ENCODE results near the gene FLYWCH2. TPM values are rescaled to one million over a fixed set of nuclear protein-coding genes. Genes with fewer than 3 reads are reported as not detected.
A peak's percentile ranks its signal among the peaks of the same experiment; 100 is the strongest.

FLYWCH2 gene
- total and polyA plus RNA-seq, 3 experiments from 2014 or later: 24.0 to 27.2 (median 24.7) TPM

GRCh38 chr16:2913603-2914002, 30.6 kb downstream of the FLYWCH2 start:
- H3K4me1 ChIP-seq (ENCODE audit: insufficient read depth, low read length): peaks cover 16% of the 10 kb centered on the region
- H3K4me3 ChIP-seq (ENCODE audit: low read length): no peak overlapping the region
- Mint-ChIP-seq H3K4me1 (peaks cover 19 to 30% (median 21%) of the 10 kb centered on the region in 3 donors), H3K4me3 (peak overlapping the region; percentile 87 to 96 (median 90)), H3K9me3 (no peaks in the 10 kb centered on the region), H3K27ac (peak overlapping the region in 6 of 8 donors; percentile 33 to 94 (median 86)), H3K36me3 (peaks cover 0 to 39% (median 2%) of the 10 kb centered on the region in 3 donors), H3K27me3 (no peaks in the 10 kb centered on the region)
- no peaks in the 10 kb centered on the region for H3K27me3 ChIP-seq (ENCODE audit: insufficient read depth, low read length, poor library complexity, severe bottlenecking)
- no peaks in the 10 kb centered on the region for H3K36me3 ChIP-seq (ENCODE audit: insufficient read depth, low read length)
- ChIA-PET CTCF (interaction anchor here (1.4 kb wide), 1 partner anchor 46 kb away, joined by 3 read pairs; no protein-coding TSS in a partner anchor), POLR2A (interaction anchor here (3.6 kb wide), 1 partner anchor 31 kb away, joined by 33 read pairs; the partner anchor contains the start of gene FLYWCH2)
- H3K27ac ChIP-seq (ENCODE audit: low read depth, low read length): no peak overlapping the region
- H3K9me3 ChIP-seq (ENCODE audit: low read length): no peaks in the 10 kb centered on the region
- no peak for DNase-seq

DNA sequence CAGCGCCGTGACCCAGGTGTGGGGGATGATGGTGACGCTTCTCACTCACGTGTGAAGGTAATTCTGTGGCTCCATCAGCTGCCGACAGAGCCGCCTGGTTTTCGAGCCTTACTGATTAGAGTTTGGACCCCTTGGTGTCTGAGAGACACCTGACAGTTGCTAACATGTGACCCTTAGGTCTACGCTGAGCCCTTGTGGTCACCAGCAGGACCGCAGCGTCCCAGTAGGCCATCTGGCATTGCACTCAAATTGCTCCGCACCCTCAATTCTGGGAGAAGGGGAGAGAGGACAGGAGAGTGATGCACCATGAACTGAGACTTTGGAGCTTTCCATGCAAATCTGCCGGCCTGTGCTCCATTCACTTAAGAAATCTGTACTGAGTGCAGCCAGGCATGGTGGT, 31.2 kb downstream of the FLYWCH2 start:
- no peaks in the 10 kb centered on the region for H3K9me3 Mint-ChIP-seq
- no peak overlapping the region for H3K27ac ChIP-seq (ENCODE audit: low read depth, low read length)
- POLR2A ChIA-PET: interaction anchor here (0.7 to 3.6 kb wide), 2 partner anchors 31 to 34 kb away, joined by 4 to 33 read pairs; partner anchors contain the start of gene FLYWCH2
- peaks cover 0 to 43% (median 2%) of the 10 kb centered on the region in 3 donors for H3K36me3 Mint-ChIP-seq
- H3K36me3 ChIP-seq (ENCODE audit: insufficient read depth, low read length): no peaks in the 10 kb centered on the region
- peaks cover 19 to 30% (median 21%) of the 10 kb centered on the region in 3 donors for H3K4me1 Mint-ChIP-seq
- H3K27me3 Mint-ChIP-seq: no peaks in the 10 kb centered on the region
- no peaks in the 10 kb centered on the region for H3K9me3 ChIP-seq (ENCODE audit: low read length)
- no peak for DNase-seq
- peaks cover 16% of the 10 kb centered on the region for H3K4me1 ChIP-seq (ENCODE audit: insufficient read depth, low read length)
- no peaks in the 10 kb centered on the region for H3K27me3 ChIP-seq (ENCODE audit: insufficient read depth, low read length, poor library complexity, severe bottlenecking)
- CTCF ChIA-PET: interaction anchor here (1.4 kb wide), 1 partner anchor 46 kb away, joined by 3 read pairs; no protein-coding TSS in a partner anchor
- peak overlapping the region in 5 of 7 donors; percentile 19 to 91 (median 59) for H3K4me3 Mint-ChIP-seq
- H3K27ac Mint-ChIP-seq: peak overlapping the region in 1 of 8 donors; percentile 89
- H3K4me3 ChIP-seq (ENCODE audit: low read length): no peak overlapping the region

DNA sequence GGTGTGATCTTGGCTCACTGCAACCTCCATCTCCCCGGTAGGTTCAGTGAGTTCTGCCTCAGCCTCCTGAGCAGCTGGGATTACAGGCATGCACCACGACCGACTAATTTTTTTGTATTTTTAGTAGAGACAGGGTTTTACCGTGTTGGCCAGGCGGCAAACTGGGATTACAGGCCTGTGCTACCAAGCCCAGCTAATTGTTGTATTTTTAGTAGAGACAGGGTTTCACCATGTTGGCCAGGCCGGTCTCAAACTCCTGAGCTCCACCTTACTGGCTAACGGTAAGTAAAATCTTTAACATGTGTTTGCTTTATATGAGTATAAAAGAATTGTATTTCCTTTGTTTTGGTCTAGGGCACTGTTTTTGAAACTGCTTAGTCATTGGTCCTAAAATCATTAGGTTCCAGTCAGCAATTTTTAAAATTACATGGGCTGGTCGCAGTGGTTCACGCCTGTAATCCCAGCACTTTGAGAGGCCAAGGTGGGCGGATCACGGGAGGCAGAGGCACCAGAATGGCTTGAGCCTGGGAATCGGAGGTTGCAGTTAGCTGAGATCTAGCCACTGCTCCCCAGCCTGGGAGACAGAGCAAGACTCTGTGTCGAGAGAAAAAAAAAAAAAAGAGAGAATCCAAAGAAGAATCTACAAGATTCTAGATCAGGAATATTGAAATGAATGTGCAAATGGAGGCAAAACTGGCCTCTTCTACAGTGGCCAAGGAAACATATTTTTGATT, 32.3 kb downstream of the FLYWCH2 start:
- Mint-ChIP-seq H3K4me3 (no peak overlapping the region), H3K9me3 (no peaks in the 10 kb centered on the region), H3K4me1 (peaks cover 23 to 34% (median 27%) of the 10 kb centered on the region in 3 donors), H3K27ac (peak overlapping the region in 1 of 8 donors; percentile 2), H3K36me3 (peaks cover 4 to 49% (median 7%) of the 10 kb centered on the region in 3 donors), H3K27me3 (no peaks in the 10 kb centered on the region)
- no peak overlapping the region for H3K4me3 ChIP-seq (ENCODE audit: low read length)
- peaks cover 16% of the 10 kb centered on the region for H3K4me1 ChIP-seq (ENCODE audit: insufficient read depth, low read length)
- DNase-seq: no peak
- H3K9me3 ChIP-seq (ENCODE audit: low read length): no peaks in the 10 kb centered on the region
- POLR2A ChIA-PET: no interaction called here
- CTCF ChIA-PET: interaction anchor here (0.8 kb wide), 1 partner anchor 9 kb away, joined by 3 read pairs; no protein-coding TSS in a partner anchor
- no peaks in the 10 kb centered on the region for H3K27me3 ChIP-seq (ENCODE audit: insufficient read depth, low read length, poor library complexity, severe bottlenecking)
- no peaks in the 10 kb centered on the region for H3K36me3 ChIP-seq (ENCODE audit: insufficient read depth, low read length)
- no peak overlapping the region for H3K27ac ChIP-seq (ENCODE audit: low read depth, low read length)

- Mint-ChIP-seq H3K9me3 (no peaks in the 10 kb centered on the region), H3K27me3 (peaks cover 0 to 1% of the 10 kb centered on the region in 2 donors), H3K4me1 (peaks cover 3 to 6% (median 4%) of the 10 kb centered on the region in 3 donors), H3K27ac (peak overlapping the region in 5 of 8 donors; percentile 16 to 90 (median 87)), H3K4me3 (peak overlapping the region in 1 of 7 donors; percentile 11), H3K36me3 (peaks cover 4 to 50% (median 9%) of the 10 kb centered on the region in 3 donors)
- Histone ChIP-seq H3K27ac (ENCODE audit: low read depth, low read length) (no peak overlapping the region), H3K4me3 (ENCODE audit: low read length) (no peak overlapping the region), H3K36me3 (ENCODE audit: insufficient read depth, low read length) (no peaks in the 10 kb centered on the region), H3K9me3 (ENCODE audit: low read length) (no peaks in the 10 kb centered on the region), H3K27me3 (ENCODE audit: insufficient read depth, low read length, poor library complexity, severe bottlenecking) (no peaks in the 10 kb centered on the region), H3K4me1 (ENCODE audit: insufficient read depth, low read length) (no peaks in the 10 kb centered on the region)
- ChIA-PET CTCF (interaction anchor here (0.9 to 3.6 kb wide), 13 partner anchors 8 to 51 kb away, joined by 3 to 13 read pairs (median 5); partner anchors contain the start of genes FLYWCH1 and FLYWCH2), POLR2A (interaction anchor here (0.7 to 1.7 kb wide), 2 partner anchors 8 to 37 kb away, joined by 3 to 5 read pairs; partner anchors contain the start of genes FLYWCH1 and FLYWCH2)
- DNase-seq: peak in 4 of 5 donors; percentile 56 to 75 (median 62)
Measured at GRCh38 chr16:2919511-2920255, 36.7 kb downstream of the FLYWCH2 start.

- H3K27ac ChIP-seq (ENCODE audit: low read depth, low read length): no peak overlapping the region
- H3K27me3 ChIP-seq (ENCODE audit: insufficient read depth, low read length, poor library complexity, severe bottlenecking): no peaks in the 10 kb centered on the region
- no peak overlapping the region for H3K4me3 ChIP-seq (ENCODE audit: low read length)
- CTCF ChIA-PET: interaction anchor here (1.0 kb wide), 1 partner anchor 85 kb away, joined by 3 read pairs; no protein-coding TSS in a partner anchor
- no peak overlapping the region for H3K4me3 Mint-ChIP-seq
- peaks cover 8% of the 10 kb centered on the region for H3K4me1 ChIP-seq (ENCODE audit: insufficient read depth, low read length)
- no peaks in the 10 kb centered on the region for H3K9me3 ChIP-seq (ENCODE audit: low read length)
- DNase-seq: no peak
- H3K27me3 Mint-ChIP-seq: peaks cover 0 to 1% of the 10 kb centered on the region in 2 donors
- no peaks in the 10 kb centered on the region for H3K36me3 ChIP-seq (ENCODE audit: insufficient read depth, low read length)
- POLR2A ChIA-PET: no interaction called here
- H3K4me1 Mint-ChIP-seq: peaks cover 15 to 19% (median 17%) of the 10 kb centered on the region in 3 donors
- no peaks in the 10 kb centered on the region for H3K9me3 Mint-ChIP-seq
- H3K27ac Mint-ChIP-seq: peak overlapping the region in 1 of 8 donors; percentile 10
- H3K36me3 Mint-ChIP-seq: peaks cover 4 to 31% (median 8%) of the 10 kb centered on the region in 3 donors
Measured at GRCh38 chr16:2923481-2923880, 40.5 kb downstream of the FLYWCH2 start.

GRCh38 chr16:2924901-2925755, 42.1 kb downstream of the FLYWCH2 start:
- POLR2A ChIA-PET: no interaction called here
- no peak overlapping the region for H3K4me3 ChIP-seq (ENCODE audit: low read length)

More at GRCh38 chr16:2924901-2925755, 42.1 kb downstream of the FLYWCH2 start:
- DNase-seq: no peak
- H3K27me3 ChIP-seq (ENCODE audit: insufficient read depth, low read length, poor library complexity, severe bottlenecking): no peaks in the 10 kb centered on the region
- H3K36me3 Mint-ChIP-seq: peaks cover 0 to 27% (median 2%) of the 10 kb centered on the region in 3 donors
- CTCF ChIA-PET: interaction anchor here (0.7 kb wide), 1 partner anchor 13 kb away, joined by 3 read pairs; no protein-coding TSS in a partner anchor
- H3K4me3 Mint-ChIP-seq: no peak overlapping the region
- peaks cover 8% of the 10 kb centered on the region for H3K4me1 ChIP-seq (ENCODE audit: insufficient read depth, low read length)
- H3K27me3 Mint-ChIP-seq: peaks cover 0 to 1% of the 10 kb centered on the region in 2 donors
- H3K9me3 ChIP-seq (ENCODE audit: low read length): no peaks in the 10 kb centered on the region
- no peak overlapping the region for H3K27ac ChIP-seq (ENCODE audit: low read depth, low read length)
- H3K4me1 Mint-ChIP-seq: peaks cover 12 to 14% (median 14%) of the 10 kb centered on the region in 3 donors
- H3K9me3 Mint-ChIP-seq: no peaks in the 10 kb centered on the region
- peak overlapping the region in 1 of 8 donors; percentile 61 for H3K27ac Mint-ChIP-seq
- peaks cover 4% of the 10 kb centered on the region for H3K36me3 ChIP-seq (ENCODE audit: insufficient read depth, low read length)

All from CD8-positive, alpha-beta memory T cell (primary cell).